ENCODE results near the gene DDX31.

Gene DDX31

DNA sequence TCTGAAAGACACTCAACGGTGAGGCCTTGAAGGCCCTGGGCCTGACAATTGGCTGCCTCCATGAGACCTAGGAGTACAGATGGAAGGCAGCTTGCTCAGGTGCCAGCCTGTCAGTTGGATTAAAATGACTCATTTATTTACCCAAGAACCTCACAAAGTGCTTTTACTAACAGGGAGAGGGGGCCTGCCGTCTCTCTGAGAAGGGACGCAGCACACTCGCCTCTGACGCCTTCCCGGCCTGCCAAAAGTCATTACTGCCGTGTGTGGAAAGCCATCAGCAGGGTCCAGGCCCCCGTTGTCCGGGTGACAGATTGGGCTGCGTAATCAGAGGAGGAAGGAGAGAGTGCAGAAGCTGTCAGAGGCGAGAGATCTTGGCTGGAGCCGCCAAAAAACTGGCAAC is 32.4 kb downstream of the DDX31 start:
- no peak for DNase-seq (ENCODE audit: low read depth in 2 of 2)

DNA sequence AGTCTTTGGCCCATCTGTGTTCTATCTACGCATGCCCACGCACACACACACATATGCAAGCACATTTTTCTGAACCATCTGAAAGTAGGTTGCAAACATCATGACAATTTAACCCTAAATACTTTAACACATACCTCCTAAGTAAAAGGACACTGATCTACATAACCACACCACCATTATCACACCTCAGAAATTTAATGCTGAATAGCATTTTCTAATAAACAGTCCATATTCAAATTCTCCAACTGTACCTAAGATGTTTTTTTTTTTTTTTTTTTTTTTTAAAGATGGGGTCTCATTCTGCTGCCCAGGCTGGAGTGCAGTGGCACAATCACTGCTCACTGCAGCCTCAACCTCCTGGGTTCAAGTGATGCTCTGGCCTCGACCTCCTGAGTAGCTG is 35.5 kb downstream of the DDX31 start:
- DNase-seq (ENCODE audit: low read depth in 2 of 2) = no peak

DNA sequence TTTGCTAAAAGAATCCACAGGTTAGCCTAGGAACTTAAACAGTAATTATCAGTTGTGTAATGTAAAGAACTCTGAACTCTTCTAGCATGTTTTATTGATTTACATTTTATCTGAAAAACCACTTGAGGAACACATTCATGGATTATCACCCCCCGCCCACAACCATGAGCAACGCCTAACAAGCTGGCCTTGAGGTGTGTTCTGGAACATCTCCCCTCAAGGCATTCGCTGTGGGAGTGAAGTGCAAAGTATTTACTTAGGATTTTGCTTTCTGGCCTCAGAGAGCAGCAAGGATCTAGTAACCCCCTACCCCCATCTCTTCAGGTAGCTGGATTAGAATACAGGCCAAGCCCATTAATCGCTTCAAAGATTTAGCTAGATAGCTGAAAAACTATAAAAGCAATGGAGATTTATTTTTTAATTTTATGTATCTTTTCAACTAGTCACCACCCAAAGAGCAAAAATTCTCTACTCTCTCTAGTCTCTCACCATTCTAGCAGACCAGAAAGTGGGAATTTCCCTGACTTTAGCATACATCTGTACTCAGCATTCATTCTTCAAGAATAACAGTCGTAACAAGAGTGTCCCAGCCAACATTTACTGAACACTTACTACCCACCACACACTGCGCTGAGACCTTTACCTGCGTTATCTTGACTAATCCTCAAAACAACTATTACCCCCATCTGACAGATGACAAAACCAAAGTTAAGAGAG is 37.2 kb downstream of the DDX31 start:
- DNase-seq (ENCODE audit: low read depth in 2 of 2) = no peak

DNA sequence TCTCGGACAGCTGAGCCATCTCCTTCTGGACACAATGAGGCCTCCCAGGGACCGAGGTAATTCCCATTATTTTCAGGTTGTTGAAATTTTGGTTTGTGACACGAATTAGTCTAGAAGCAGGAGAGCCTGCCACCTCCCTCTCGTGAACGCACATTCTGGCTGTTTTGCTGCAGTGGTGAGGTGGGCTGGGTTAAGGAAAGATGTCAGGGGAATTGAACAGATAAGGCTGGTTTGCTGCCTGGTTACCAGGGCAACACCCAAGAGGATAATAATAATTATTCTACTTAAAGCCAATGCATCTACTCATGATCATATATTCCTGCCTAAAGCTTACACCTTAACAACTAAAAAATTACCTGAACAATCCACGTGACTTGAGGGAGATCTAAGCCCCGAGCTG is 38.1 kb downstream of the DDX31 start:
- DNase-seq (ENCODE audit: low read depth in 2 of 2) = no peak

DNA sequence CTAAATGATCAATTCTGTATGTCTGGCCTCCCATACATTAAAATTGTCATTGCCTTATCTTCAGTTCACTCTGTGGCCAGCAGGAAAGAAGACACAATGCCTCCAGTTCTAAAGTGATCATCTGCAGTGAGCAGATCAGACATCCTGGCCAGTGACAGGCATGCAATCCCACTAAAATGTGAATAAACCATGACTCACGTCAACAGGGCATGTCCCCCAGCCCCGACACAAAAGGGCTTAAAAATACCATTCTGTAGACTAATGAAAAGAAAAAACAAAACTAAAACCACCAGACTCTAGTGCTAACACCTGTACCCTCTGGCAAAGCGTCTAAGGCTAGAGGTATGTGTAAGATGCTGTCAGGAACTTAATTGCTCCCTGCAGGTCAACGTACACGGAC is 38.5 kb downstream of the DDX31 start:
- no peak for DNase-seq (ENCODE audit: low read depth in 2 of 2)

DNA sequence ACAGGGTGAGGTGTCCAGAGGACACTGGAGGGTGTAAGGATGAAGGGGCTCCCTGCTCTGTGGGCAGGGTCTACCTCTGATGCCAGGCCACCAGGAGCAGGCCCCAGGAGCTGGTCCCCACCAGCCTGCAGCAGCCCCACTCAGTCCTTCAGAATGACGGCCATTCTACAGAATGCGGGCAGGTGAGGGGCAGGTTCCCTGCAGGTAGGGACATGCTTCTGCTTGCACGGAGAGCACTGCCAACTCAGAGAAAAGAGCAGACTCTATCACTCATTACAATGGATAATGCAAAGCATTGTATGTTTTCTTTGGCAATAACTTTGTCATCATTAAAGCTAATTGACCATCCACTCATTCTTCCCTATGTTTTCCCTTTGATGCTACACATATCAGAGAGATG is 39.0 kb downstream of the DDX31 start:
- DNase-seq (ENCODE audit: low read depth in 2 of 2) = no peak

DNA sequence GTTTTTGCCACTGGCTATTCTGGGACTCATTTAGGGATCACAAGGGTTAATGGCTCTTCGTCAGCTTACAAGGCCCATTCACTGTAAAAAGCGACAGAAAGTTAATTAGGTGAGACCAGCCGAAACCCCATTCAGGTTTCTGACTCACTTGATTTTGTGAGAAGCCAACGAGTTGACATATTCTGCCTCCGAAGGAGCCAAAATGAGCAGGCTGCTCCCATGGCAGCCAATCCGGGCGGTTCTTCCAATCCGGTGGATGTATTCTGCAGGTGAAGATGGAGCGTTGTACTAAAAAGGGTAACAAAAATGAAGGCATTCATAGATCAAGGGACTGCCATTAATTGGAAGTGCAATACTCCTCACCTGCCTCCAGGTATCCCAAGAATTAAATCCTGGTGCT is 39.7 kb downstream of the DDX31 start:
- DNase-seq (ENCODE audit: low read depth in 2 of 2) = no peak

DNA sequence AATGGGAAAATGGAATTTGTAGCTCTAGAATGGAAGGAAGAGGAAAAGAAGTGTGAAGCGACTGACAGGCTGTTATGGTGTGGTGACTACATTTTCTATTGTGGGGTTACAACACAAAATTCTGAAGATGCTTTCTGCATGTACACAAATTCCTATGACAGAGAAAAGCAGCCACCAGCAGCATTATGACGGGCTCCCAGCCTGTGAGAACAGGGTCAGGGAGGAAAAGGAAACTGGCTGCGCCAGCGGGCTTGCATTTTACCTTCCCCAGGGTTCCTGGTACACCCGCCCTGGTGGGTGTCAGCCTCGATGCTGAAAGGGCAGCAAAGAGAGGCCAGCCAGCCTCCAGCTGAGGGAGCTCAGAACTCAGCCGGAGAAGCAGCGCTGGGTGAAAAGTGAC is 41.0 kb downstream of the DDX31 start:
- no peak for DNase-seq (ENCODE audit: low read depth in 2 of 2)

DNA sequence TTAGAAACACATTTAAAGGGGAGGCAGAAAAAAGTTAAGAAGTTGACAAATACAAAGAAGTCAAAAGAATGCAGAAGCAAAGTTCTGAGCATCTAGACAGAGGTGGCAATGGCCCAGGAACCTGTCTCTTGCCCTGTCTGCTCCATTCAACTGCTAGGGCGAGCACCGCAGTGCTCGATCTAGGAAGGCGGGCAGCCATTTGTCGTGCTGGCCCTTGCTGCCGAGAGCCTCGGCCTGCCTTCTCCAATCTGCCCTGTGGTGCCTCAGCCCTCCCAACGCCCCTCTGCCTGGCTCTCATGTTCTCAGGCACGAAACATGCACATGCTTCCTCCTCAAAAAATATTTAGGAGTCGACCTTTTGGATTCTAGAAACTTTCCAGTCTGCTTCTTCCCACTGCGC is 42.2 kb downstream of the DDX31 start:
- no peak for DNase-seq (ENCODE audit: low read depth in 2 of 2)

DNA sequence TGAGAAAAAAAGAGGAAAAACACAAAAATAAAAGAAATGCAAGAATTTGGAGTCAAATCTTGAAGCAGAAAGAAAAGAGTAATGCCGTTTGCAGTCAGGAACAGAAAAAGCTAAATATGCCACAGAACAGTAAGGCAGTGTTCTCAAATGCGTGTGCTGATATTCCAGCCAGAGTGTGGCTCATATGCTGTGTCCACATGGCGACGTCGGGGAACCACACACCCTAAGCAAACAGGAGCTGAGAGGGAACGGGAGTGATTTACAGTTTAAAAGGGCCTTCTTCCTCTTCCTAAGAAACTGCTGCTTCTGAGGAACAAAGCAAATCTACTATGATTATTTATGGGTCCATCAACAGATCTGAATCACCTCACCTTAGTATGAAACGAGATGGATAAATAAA is 42.7 kb downstream of the DDX31 start:
- no peak for DNase-seq (ENCODE audit: low read depth in 2 of 2)

DNA sequence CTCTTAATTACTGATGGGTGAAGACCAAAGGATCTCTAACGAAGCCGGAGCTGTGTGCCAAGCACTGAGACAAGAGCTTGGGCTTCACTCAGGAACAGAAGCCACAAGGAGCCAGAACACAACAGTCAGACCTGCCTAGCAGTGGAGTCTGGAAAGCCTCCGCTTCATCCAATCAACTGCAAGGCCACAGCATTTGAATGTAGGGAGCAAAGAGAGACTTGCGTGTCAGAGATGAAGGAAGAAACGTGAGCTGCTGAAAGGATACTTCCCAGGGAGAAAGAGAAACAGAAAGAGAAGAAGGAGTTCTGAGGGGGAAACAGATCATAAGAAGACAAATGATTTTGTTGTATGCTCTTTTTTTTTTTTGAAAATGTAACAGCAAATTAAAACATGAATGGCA is 43.5 kb downstream of the DDX31 start:
- no peak for DNase-seq (ENCODE audit: low read depth in 2 of 2)

DNA sequence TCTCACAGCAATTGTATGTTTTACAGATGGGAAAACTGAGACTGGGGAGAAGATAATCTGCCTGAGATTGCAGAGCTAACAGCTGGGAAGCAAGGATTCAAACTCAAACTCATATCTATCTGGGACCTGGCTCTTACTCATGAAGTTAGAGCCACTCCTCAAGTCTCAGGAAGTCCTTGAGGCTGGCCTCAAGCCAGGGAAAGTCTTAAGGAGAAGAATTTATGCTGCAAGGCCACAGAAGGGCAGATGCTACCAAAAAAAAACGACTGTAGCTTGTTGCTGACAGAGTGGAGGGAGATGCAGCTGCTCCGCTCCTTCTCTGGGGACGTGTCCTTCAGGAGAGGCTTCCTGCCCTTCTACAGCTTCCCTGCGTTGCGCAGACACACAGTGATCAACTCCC is 47.6 kb downstream of the DDX31 start:
- DNase-seq (ENCODE audit: low read depth in 2 of 2) = no peak

DNA sequence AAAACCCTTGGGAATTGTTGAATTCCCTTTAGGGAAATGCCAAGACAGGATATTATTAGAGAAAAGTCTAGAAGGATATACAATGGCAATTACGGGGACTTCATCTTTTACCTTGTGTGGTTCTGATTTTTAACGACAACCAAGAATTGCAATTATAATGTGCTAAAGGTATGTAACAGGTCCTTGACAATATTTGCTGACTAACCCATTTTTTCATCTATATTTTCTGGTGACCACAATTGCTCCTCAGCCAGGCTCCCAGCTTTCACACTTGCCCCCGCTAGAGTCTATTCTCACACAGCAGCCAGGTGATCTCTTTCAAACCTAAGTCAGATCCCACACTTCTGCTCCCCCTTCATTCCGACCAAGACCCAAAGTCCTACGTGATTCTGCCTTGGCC is 53.1 kb downstream of the DDX31 start:
- DNase-seq (ENCODE audit: low read depth in 2 of 2) = no peak

DNA sequence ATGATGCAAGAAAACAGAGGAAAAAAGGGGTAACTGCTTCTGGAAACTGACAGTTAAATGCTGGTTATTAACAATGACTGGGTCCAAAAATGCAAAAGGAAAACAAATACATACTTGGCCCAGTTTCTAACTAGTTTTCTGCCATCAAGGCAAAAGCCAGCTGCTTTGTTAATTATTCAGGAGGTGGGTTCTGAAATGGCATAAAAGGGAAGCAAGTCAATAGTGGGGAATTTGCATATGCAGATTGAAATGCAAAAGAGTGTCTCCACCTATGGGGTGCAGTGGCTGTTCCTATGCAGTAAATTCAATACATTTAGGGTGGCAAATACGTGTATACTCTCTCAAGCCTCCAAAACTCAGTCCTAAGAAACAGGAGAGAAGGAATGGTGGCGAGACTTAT is 54.0 kb downstream of the DDX31 start:
- no peak for DNase-seq (ENCODE audit: low read depth in 2 of 2)

DNA sequence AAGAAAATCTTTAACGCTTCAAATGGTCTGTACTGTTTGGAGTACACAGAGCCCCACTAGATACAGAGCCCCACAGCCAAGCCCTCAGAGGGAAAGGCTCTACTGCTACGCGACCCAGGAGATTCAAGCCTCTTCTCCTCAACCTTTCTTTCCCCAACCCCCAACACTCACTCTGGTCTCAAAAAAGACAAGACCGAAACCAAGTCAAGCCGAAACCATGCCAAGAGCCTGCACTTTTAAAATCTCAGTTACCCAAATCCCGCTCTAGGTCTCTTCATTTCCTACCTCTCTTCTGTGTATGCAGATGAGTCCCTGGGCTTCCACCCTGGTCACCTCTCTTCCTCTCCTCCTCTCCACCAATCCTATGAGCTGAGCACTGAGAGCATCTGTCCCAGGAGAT is 55.5 kb downstream of the DDX31 start:
- no peak for DNase-seq (ENCODE audit: low read depth in 2 of 2)

DNA sequence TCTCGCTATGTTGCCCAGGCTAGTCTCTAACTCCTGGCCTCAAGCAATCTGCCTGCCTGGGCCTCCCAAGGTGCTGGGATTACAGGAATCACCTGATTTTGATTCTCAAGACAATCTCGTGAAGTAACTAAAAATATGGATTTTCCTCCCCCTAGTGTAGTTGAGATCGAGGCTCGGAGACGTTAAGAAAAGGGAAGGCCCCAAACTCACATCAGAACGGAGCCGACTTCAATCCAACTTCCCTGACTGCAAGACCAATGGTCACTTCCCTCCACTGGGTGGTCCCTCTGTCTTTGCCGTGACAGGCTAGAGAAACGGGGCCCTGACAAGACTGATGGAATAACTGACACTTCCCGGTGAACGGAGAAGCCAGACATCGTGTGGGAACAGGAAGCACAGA is 59.1 kb downstream of the DDX31 start:
- DNase-seq (ENCODE audit: low read depth in 2 of 2) = no peak

DNA sequence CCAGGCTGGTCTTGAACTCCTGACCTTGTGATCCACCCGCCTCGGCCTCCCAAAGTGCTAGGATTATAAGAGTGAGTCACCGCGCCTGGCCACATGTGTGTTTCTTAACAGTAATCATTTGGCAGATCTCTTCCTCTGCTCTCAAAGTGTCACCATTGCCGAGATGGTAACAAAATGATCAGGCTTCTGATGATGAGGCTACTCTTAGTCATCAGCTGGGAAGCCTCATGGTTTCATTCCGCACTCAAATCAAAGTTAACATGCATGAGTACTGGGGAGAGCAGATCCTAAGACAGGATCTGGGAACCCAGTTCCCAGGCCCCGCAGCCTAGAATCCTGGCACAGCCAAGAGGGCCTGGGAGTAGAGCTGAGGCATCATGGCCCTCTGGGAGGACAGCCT is 60.0 kb downstream of the DDX31 start:
- no peak for DNase-seq (ENCODE audit: low read depth in 2 of 2)

DNA sequence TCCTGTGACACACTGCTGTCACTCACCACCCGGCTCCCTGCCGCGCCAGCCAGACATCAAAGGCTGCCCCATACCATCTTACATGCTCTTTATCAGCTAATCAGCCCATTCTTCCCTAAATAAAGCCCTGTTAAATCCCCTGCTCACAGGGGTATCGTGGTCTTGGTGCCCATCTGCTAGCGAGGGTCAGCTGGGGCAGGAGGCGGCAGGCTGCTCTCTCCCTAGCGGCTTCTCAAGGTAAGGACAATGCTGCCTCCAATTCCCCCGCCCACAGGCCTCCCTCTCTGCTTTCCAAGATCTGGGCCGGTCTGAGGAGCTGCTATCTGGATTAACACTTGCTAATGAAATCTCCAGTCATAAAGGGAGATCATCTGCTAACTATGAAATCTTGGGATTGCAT is 60.6 kb downstream of the DDX31 start:
- DNase-seq (ENCODE audit: low read depth in 2 of 2) = no peak

DNA sequence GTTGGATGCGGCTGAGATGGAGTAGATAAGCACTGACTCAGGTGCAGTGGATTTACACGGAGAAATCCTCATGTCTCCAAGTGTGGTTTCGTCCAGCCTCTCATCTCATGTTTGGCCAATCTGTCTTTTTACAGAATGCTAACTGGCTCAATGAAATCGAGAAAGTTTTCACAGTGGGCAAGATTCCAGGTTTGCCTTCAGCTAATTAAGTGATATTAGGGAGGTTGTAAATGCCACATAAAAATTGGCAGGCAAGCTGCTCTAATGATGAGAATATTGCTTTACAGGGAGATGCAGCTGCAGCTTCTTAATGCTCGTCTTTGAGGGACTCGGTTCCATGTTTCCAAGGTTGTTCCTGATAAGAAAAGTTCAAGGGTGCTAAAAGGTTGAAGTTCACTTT is 63.7 kb downstream of the DDX31 start:
- no peak for DNase-seq (ENCODE audit: low read depth in 2 of 2)

DNA sequence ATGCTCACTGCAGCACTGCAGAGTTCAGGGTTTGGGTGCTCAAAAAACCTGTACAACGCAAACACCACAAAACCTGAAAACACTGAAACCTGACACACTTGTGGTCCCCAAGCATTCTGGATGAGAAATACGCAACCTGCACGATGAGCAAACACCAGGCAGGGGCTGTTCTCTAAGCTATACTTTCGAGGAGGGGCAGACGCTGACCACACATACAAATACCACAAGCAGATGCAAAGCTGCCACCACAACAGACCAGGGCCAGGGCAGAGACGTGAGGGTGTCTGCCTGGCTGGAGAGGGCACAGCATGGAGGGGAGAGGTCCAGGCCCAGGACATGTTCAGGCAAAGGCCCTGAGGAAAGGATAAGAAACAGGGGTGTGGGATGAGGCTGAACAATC is 64.4 kb downstream of the DDX31 start:
- no peak for DNase-seq (ENCODE audit: low read depth in 2 of 2)

DNA sequence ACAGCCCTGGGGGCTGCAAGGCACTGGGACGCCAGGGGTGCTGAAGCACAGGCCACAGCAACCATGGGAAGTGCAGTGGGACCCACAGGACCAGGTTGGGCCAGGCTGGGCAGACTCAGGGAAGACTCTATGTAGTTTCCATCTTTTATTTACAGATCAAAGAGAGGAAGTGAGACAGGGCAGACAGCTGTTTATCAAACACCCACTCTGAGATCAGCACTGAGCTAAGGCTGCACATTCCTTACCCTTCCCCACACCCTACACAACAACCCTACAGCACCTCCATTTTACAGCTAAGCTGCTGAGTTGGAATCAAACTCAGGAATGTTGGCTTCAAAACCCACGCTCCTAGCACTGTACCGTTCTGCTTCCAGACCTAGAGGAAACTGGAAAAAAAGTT is 67.6 kb downstream of the DDX31 start:
- no peak for DNase-seq (ENCODE audit: low read depth in 2 of 2)

DNA sequence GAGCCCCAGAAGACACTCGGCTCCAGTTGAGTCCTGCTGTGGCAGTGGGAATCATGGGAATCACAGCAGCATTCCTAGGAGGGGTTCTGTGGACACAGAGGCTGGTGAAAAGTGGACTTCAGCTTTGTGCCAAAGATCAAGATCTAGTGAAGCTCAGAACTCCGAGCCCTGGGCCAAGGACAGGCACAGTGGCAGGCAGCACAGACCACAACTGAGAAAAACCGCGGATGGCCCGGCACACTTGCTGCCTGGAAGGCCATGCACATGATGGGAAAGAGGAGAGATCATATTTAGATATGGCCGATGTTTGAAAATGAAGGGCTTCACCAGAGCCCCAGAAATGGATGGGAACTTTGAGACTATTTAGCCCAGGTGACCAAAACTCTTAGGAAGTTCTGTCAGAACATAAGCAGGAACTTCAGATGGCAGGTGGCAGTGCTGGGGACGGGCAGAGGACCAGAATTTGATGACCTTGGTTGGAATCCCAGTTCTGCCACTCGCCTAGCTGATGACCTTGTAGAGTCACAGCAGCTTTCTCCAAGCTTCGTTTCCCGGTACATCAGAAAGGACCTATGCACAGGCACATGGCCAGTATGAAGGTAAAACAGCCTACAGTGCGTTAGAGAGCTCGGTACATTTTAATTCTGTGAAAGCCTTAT is 69.3 kb downstream of the DDX31 start:
- no peak for DNase-seq (ENCODE audit: low read depth in 2 of 2)

DNA sequence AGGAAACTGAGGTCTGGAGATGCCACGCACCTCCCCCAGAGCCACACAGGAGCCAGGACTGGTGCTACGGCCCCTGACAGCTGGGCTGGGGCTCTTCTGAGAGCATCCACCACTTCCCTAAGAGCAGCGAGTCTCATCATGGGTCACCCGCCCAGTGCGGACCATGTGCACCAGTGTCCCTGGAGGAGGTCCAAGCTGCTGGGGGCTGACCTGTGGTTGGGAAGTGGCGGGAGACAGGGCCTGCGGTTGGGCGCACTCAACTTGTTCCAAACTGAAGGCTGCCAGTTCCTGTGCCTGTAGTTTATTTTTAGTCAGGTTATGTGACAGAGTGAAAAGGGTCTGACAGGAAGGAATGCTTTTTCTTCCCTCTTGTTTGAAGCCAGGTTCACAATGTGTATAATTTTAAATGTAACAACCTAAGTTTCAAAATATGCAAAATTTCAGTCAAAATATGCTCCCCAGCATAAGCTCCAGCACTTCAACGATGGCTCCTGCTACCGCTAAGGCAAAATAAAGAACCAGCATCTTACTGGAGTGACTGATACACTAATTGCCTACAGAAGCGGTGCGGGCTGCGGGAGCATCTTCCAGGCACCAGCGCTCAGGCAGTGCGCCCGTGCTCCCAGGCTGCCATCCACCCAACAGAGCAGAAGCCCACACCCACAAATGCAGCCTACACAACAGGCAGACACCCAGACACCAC is 72.6 kb downstream of the DDX31 start:
- no peak for DNase-seq (ENCODE audit: low read depth in 2 of 2)

Measured in stimulated activated CD8-positive, alpha-beta memory T cell treated with anti-CD3 and anti-CD28 coated beads, Interleukin-7, amount 100 ng/mL, for 1 hour (primary cell).